ENCODE measurements around the gene MAP3K4.

DNA sequence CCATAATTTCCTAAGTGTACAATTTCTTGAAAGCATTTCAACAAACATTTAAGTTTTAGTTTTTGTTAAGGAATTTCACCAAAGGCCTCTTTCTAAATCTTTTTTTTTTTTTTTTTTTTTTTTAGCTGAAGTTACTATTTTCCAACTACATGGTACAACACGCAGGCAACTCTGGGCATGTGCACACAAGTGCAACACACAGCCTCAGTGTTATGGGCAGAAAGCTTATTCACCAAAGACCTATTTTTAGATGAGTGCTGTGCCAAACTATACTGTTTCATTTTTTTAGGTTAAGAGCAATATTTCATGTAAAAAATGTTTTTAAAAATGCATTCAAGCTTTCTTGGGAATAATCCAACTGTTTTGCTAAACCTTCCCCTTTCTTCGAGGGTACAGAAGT is 42.0 kb upstream of the MAP3K4 start:
- TF ChIP-seq POLR2AphosphoS5 (IDR thresholded peaks at IDR 0.05) (no peak), POLR2A (IDR thresholded peaks at IDR 0.05) (no peak)
- TF ChIP-seq, protein P1, sequence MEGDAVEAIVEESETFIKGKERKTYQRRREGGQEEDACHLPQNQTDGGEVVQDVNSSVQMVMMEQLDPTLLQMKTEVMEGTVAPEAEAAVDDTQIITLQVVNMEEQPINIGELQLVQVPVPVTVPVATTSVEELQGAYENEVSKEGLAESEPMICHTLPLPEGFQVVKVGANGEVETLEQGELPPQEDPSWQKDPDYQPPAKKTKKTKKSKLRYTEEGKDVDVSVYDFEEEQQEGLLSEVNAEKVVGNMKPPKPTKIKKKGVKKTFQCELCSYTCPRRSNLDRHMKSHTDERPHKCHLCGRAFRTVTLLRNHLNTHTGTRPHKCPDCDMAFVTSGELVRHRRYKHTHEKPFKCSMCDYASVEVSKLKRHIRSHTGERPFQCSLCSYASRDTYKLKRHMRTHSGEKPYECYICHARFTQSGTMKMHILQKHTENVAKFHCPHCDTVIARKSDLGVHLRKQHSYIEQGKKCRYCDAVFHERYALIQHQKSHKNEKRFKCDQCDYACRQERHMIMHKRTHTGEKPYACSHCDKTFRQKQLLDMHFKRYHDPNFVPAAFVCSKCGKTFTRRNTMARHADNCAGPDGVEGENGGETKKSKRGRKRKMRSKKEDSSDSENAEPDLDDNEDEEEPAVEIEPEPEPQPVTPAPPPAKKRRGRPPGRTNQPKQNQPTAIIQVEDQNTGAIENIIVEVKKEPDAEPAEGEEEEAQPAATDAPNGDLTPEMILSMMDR (IDR thresholded peaks at IDR 0.05 in 8 of 11, conservative IDR thresholded peaks at IDR 0.05 in 3 of 11): no peak

Data from spleen (tissue), 7 donors.